Activated CD8-positive, alpha-beta memory T cell treated with anti-CD3 and anti-CD28 coated beads, Interleukin-2, amount 10 ng/mL, durations not matched to agents 7 days and 5 days (primary cell): Measurements from ENCODE around the gene SERHL2. TPM values are rescaled to one million over a fixed set of nuclear protein-coding genes. Genes with fewer than 3 reads are reported as not detected.
A peak's percentile ranks its signal among the peaks of the same experiment; 100 is the strongest.
"Not testable (repeated sequence)": the region's sequence is repeated elsewhere in the genome, so short reads cannot be mapped to it uniquely, and the experiment has no call there.

ENCODE experiments used
- ATAC-seq: fragments of 150-1000 bp; cut with Tn5 transposase; one replicate; pipeline ENCODE4 v1.10.0; 2021; ENCODE audit warnings: moderate library complexity
- CTCF ChIA-PET: fragments of 350-600 bp; sonication (Branson Sonifier 250); formaldehyde crosslinking; loops from one replicate; lab custom pipeline; 2021; ENCODE audit warnings: antibody characterized with exemption; lab: Charles Lee
- DNase-seq: peaks from one replicate; pipeline ENCODE4 v3.0.0-alpha.2; 2020
- H3K27ac Mint-ChIP-seq: one replicate; pipeline ENCODE4 v1.8.0; 2021; ENCODE audit warnings: mild to moderate bottlenecking, mixed read lengths
- H3K27me3 Mint-ChIP-seq: one replicate; pipeline ENCODE4 v1.8.0; 2021; ENCODE audit warnings: mixed read lengths
- H3K36me3 Mint-ChIP-seq: one replicate; pipeline ENCODE4 v1.8.0; 2021; ENCODE audit warnings: mild to moderate bottlenecking, mixed read lengths
- H3K4me1 Mint-ChIP-seq: one replicate; pipeline ENCODE4 v1.8.0; 2021; ENCODE audit warnings: mixed read lengths
- H3K4me3 Mint-ChIP-seq: one replicate; pipeline ENCODE4 v1.8.0; 2021; ENCODE audit warnings: mild to moderate bottlenecking, moderate library complexity, mixed read lengths
- H3K9me3 Mint-ChIP-seq: one replicate; pipeline ENCODE4 v1.8.0; 2022; ENCODE audit warnings: low read depth, mixed read lengths
- total RNA-seq, 2 experiments: library from RNA; stranded (reverse); gene quantifications; one replicate each; pipeline ENCODE4 v1.2.3, GENCODE V29; 2021

Gene SERHL2
- total RNA-seq, 2 experiments from 2014 or later: 1.4 to 3.5 TPM

DNA sequence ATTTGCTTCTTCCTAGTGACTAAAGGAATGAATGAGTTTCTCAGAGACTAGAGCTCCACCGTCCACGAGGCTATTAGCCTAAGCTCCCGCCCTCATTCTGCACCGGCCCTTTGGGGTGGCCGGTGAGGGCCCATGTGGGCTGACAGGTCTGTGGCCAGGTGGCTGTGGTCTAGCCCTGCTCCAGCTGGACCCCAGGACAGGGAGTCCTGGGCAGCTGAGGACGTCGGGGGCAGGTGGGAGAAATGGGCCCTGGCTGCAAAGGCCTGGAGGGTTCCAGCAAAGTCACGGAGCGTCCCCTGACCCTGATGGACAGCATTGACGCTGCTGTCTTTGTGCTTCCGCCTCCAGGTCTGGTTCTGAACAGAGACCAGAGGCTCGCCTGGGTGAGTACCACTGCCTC is 12.2 kb downstream of the SERHL2 start:
- H3K27me3 Mint-ChIP-seq: no peaks in the 10 kb centered on the region
- no peak overlapping the region for H3K4me3 Mint-ChIP-seq
- peaks cover under 1% of the 10 kb centered on the region for H3K4me1 Mint-ChIP-seq
- no peak for ATAC-seq
- CTCF ChIA-PET: no interaction called here
- H3K9me3 Mint-ChIP-seq: no peaks in the 10 kb centered on the region
- no peak for DNase-seq
- peaks cover 5% of the 10 kb centered on the region for H3K36me3 Mint-ChIP-seq
- H3K27ac Mint-ChIP-seq: no peak overlapping the region

DNA sequence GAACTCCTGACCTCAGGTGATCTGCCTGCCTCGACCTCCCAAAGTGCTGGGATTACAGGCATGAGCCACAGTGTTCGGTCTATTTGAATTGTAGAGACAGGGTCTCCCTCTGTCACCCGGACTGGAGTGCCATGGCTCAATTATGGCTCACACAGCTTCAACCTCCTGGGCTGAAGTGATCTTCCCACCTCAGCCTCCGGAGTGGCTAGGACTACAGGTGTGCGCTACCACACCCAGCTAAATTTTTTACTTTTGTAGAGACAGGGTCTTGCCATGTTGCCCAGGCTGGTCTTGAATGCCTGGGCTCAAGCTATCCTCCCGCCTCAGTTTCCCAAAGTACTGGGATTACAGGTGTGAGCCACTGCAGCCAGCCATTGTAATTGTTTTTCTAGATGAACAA is 14.2 kb downstream of the SERHL2 start:
- H3K9me3 Mint-ChIP-seq, CTCF ChIA-PET, H3K36me3 Mint-ChIP-seq, ATAC-seq, H3K27ac Mint-ChIP-seq, H3K4me1 Mint-ChIP-seq, H3K27me3 Mint-ChIP-seq, DNase-seq, H3K4me3 Mint-ChIP-seq: not testable (repeated sequence)

DNA sequence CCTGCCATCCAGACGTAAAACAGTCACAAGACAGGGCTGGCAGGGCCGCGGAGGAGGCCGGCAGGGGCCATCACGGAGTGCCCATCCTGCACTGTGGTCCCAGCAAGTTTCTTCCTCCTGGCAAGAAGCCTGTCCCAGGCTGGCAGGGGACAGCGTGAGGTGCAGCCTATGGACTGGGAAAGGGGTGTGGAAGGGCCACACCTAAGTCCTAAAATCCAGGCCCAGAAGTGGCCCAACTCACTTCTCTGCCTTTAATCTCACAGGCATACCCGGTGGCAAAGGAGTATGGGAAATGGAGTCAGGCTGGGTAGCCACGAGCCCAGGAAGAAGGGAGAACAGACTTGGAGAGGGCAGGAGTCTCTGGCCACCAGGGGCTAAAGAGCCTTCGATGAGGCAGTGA is 16.8 kb downstream of the SERHL2 start:
- H3K4me3 Mint-ChIP-seq, CTCF ChIA-PET, H3K9me3 Mint-ChIP-seq, ATAC-seq, H3K27ac Mint-ChIP-seq, H3K4me1 Mint-ChIP-seq, H3K27me3 Mint-ChIP-seq, DNase-seq: not testable (repeated sequence)
- H3K36me3 Mint-ChIP-seq: peaks cover 10% of the 10 kb centered on the region

DNA sequence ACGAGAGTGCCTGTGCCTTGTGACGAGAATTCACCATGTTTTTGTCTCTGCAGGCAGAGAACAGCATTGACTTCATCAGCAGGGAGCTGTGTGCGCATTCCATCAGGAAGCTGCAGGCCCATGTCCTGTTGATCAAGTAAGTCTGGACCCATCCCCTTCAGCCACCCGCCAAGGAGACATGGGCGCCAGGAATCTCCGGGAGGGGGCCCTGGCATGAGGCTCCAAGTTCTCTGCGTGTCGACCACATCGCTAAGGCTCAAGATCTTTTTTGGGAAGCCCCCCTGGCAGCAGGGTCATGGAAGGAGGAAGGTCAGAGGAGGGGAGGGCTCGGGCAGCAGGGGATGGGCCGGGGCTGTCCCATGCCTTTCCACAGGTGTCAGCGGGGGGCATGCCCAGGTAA is 17.3 kb downstream of the SERHL2 start:
- ATAC-seq, H3K4me1 Mint-ChIP-seq, H3K9me3 Mint-ChIP-seq, DNase-seq, H3K4me3 Mint-ChIP-seq, H3K27ac Mint-ChIP-seq, H3K27me3 Mint-ChIP-seq, CTCF ChIA-PET: not testable (repeated sequence)
- H3K36me3 Mint-ChIP-seq: peaks cover 10% of the 10 kb centered on the region

- H3K4me3 Mint-ChIP-seq, DNase-seq: not testable (repeated sequence)
- CTCF ChIA-PET: interaction anchor here (0.6 kb wide), 1 partner anchor 34 kb away, joined by 3 read pairs; no protein-coding TSS in a partner anchor
Observed at GRCh38 chr22:42574046-42574445, 20.3 kb downstream of the SERHL2 start.

GRCh38 chr22:42574468-42574867 is 20.7 kb downstream of the SERHL2 start:
- not testable (repeated sequence) for DNase-seq, ATAC-seq, H3K4me3 Mint-ChIP-seq, H3K9me3 Mint-ChIP-seq, H3K27ac Mint-ChIP-seq, H3K4me1 Mint-ChIP-seq, H3K27me3 Mint-ChIP-seq
- CTCF ChIA-PET: interaction anchor here (0.6 kb wide), 1 partner anchor 35 kb away, joined by 3 read pairs; no protein-coding TSS in a partner anchor
- H3K36me3 Mint-ChIP-seq: peaks cover 19% of the 10 kb centered on the region

More at GRCh38 chr22:42574046-42574445, 20.3 kb downstream of the SERHL2 start:
- H3K9me3 Mint-ChIP-seq, H3K4me1 Mint-ChIP-seq, ATAC-seq, H3K27me3 Mint-ChIP-seq, H3K27ac Mint-ChIP-seq: not testable (repeated sequence)
- peaks cover 19% of the 10 kb centered on the region for H3K36me3 Mint-ChIP-seq

DNA sequence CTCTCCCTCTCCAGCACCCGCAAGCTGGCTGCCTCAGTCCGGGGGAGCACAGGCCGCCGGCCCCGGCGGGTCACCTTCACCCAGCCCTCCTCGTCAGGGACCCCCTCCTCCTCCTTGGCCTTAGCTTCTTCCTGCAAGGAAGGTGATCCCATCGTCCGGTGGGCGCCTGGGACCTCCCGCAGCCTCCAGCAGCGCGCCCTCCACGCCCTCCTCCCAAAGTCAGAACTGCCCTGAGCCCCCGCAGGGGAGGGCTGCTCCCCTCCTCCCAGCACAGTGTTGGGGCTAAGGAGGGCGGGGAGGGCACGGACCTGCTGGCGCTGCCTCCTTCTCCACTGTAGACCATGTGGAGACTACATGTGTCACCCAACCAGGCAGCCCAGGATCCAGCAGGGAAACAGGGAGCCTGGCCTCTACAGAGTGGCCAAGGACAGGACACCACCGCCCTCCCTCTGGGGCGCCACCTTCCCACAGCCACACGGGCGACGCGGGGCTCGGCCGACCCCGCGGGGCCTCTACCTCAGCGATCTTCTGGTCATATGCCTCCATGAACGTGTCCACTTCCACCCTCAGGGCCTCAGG is 22.3 kb downstream of the SERHL2 start:
- CTCF ChIA-PET, H3K4me3 Mint-ChIP-seq: not testable (repeated sequence)

GRCh38 chr22:42577141-42577540 is 23.4 kb downstream of the SERHL2 start:
- ATAC-seq, DNase-seq, H3K4me3 Mint-ChIP-seq, H3K9me3 Mint-ChIP-seq, H3K27ac Mint-ChIP-seq, H3K4me1 Mint-ChIP-seq, H3K27me3 Mint-ChIP-seq, CTCF ChIA-PET: not testable (repeated sequence)
- peaks cover 17% of the 10 kb centered on the region for H3K36me3 Mint-ChIP-seq

More for the DNA sequence above, 22.3 kb downstream of the SERHL2 start:
- not testable (repeated sequence) for H3K9me3 Mint-ChIP-seq, DNase-seq, H3K4me1 Mint-ChIP-seq, H3K27me3 Mint-ChIP-seq, H3K27ac Mint-ChIP-seq, ATAC-seq
- peaks cover 18% of the 10 kb centered on the region for H3K36me3 Mint-ChIP-seq

DNA sequence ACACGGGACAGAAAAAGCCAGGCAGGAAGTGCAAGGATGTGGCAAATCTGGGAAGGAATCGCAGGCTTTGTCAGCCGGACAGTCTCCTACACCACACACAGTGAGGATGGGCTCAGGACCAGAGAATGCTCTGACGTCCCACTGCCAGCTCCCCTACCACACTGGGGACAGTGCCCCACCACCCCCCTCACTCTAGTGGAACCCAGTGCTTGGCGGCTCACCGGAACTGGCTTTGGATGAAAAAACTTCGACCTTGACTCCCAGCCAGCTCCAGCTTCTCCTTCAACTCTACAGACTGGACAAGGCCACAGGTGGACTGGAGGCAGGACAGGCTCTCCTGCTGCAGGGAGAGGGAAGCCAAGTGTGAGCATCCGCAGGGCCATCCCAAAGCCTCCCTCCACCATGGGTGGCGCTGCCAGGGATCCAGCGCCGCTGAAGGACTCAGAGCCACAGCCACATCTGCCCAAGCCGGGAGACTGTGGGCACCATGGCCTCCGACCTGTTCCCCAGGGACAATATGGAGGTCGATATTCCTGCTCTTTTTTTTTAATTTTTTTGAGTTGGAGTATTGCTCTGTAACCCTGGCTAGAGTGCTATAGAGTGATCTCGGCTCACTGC is 24.0 kb downstream of the SERHL2 start:
- Mint-ChIP-seq H3K36me3 (peaks cover 16% of the 10 kb centered on the region), H3K4me3 (no peak overlapping the region), H3K9me3 (no peaks in the 10 kb centered on the region), H3K27ac (no peak overlapping the region), H3K4me1 (peaks cover 13% of the 10 kb centered on the region), H3K27me3 (no peaks in the 10 kb centered on the region)
- DNase-seq (no peak), ATAC-seq (no peak)
- CTCF ChIA-PET: no interaction called here

DNA sequence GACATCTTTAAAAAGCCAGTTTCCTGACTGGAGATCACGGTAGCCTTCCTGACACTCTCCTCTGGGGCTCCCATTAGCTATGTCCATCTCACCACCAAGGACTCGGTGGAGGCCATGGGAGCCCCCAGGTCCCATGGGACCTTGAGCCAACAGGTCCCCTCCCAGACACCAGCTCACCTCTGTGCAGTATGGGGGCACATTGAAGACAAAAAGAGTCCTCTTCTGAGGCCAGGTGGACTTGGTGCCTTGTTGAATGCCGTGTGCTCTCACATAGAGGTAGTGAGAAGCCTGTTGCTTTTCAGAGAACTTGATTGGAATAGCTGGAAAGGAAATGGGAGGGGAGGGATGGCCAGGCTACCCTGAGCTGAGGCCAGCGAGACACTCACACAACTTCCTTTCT is 26.3 kb downstream of the SERHL2 start:
- H3K27me3 Mint-ChIP-seq, H3K9me3 Mint-ChIP-seq, ATAC-seq, H3K27ac Mint-ChIP-seq, H3K4me3 Mint-ChIP-seq, DNase-seq, CTCF ChIA-PET: not testable (repeated sequence)
- H3K4me1 Mint-ChIP-seq: peaks cover 13% of the 10 kb centered on the region
- peaks cover 14% of the 10 kb centered on the region for H3K36me3 Mint-ChIP-seq

DNA sequence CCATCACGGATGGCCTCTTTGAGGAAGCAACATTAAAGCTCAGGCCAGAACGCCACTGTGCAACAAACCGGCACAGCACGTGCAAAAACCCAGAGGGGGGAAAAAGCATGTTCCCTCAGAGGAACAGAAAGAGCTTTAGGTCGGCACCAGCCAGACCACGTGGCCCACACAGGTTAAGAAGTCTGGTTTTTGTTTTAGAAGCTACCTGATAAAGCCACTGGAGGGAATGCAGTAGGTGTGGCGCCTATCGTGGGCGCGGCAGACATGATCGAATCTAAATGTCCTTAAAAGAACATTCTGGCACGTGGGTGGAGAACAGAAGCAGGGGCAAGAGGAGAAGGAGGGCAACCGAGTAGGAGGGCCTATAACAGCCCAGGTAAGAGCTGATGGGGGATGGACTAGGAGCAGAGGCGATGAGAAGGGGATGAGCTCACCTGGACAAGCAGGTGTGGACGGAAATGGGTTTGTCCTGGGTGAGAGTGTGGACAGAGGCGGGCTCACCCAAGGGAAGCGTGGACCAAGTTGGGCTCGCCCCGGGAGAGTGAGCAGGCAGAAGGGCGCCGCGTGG is 27.5 kb downstream of the SERHL2 start:
- peaks cover 18% of the 10 kb centered on the region for H3K36me3 Mint-ChIP-seq
- not testable (repeated sequence) for DNase-seq

GRCh38 chr22:42581762-42582716 is 28.3 kb downstream of the SERHL2 start:
- DNase-seq (peak; percentile 89), ATAC-seq (peak; percentile 88)
- CTCF ChIA-PET: interaction anchor here (1.1 kb wide), 1 partner anchor 32 kb away, joined by 3 read pairs; no protein-coding TSS in a partner anchor
- Mint-ChIP-seq H3K36me3 (peaks cover 24% of the 10 kb centered on the region), H3K4me1 (peaks cover 13% of the 10 kb centered on the region), H3K27me3 (no peaks in the 10 kb centered on the region), H3K9me3 (no peaks in the 10 kb centered on the region), H3K4me3 (peak overlapping the region; percentile 98), H3K27ac (peak overlapping the region; percentile 81)

More for the DNA sequence above, 27.5 kb downstream of the SERHL2 start:
- Mint-ChIP-seq H3K27ac (peak overlapping the region; percentile 94), H3K4me3 (peak overlapping the region; percentile 98), H3K4me1 (peaks cover 13% of the 10 kb centered on the region)
- H3K27me3 Mint-ChIP-seq, CTCF ChIA-PET, H3K9me3 Mint-ChIP-seq: not testable (repeated sequence)
- peak; percentile 45 for ATAC-seq

- ATAC-seq (no peak), DNase-seq (no peak)
- Mint-ChIP-seq H3K4me1 (peaks cover 13% of the 10 kb centered on the region), H3K27ac (no peak overlapping the region), H3K4me3 (no peak overlapping the region), H3K9me3 (no peaks in the 10 kb centered on the region), H3K27me3 (no peaks in the 10 kb centered on the region), H3K36me3 (peaks cover 27% of the 10 kb centered on the region)
- CTCF ChIA-PET: interaction anchor here (1.1 kb wide), 1 partner anchor 31 kb away, joined by 3 read pairs; no protein-coding TSS in a partner anchor
Observed at GRCh38 chr22:42582987-42583386, 29.2 kb downstream of the SERHL2 start.
